DMS 273 (cell line): ENCODE data around the gene ITCH.
"Not testable (repeated sequence)": the region's sequence is repeated elsewhere in the genome, so short reads cannot be mapped to it uniquely, and the experiment has no call there.

Experiments
- DNase-seq: peaks from one replicate; lab custom pipeline; 2025; ENCODE audit not compliant: unreplicated experiment; lab: John Stamatoyannopoulos, UW

The ITCH gene

DNA sequence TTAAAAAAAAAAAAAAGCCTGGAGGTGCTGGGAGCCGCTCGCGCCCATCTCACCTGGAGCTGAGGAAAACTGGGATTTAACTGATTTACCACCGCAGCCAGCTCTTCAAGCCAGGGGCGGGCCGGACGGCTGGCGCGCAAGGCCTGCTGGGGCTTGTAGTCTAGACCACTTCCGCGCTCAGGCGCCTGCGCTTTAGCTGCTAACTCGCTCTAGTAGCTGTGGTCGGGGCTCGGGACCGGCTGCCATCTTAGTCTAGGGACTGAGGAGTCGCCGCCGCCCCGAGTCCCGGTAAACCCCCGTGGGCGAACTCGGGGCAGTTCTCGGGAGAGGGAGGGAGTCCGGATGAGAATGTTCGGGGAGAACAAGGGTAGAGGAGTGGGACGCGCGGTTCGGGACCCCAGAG is at the start of gene ITCH:
TSS of gene ITCH (plus strand) at position 212 of the 403 bp plus-strand sequence. CDS start 30,539 bp downstream, outside the sequence.
- DNase-seq: peak; percentile 98

DNA sequence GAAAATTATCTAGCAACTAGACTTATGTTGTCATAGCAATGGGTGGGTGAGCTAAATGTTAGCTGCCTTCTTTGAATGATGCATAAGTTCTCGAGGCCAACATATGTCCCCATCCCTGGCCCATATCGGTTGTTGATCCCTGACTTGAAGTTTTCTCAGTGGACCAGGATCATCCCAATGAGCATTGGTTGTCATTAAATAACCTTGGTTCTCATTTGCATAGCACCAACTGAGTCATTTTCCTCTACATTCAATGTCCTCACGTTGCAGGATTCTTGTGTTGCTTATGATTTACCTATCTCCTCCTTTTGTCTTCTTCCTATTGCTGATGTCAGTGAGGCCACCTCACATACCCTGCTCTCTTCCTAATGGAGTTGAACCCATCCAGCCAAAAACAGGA is 47.8 kb upstream of the ITCH start:
- DNase-seq: no peak

DNA sequence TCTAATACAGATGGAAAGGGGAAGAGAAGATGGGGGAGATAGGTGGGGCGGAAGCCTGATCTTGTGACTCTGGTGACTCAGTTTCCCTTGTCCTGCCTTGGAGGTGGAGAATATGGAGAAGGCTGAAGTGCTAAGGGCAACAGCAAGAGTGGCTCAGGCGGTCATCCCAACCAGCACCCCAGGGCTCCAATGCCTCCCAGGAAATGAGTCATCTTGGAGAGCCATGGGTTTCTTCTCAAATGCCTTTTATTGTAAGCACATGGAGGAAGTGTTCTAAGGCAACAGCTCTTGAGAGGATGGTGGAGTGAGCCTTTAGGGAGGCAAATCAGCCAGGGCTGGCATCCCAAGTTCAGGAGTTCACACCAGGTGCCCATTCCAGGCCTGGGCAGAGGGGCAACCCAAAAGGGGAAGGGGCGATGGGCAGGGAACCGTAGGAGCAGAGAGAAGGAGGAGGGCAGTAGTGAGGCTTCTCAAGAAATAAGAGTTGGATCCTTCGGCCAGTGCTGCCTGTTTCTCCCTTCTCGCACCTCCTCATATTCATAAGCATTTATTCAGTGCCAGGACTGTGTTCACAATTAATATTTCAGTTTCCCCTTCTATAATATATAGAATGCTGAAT is 46.8 kb upstream of the ITCH start:
- no peak for DNase-seq

DNA sequence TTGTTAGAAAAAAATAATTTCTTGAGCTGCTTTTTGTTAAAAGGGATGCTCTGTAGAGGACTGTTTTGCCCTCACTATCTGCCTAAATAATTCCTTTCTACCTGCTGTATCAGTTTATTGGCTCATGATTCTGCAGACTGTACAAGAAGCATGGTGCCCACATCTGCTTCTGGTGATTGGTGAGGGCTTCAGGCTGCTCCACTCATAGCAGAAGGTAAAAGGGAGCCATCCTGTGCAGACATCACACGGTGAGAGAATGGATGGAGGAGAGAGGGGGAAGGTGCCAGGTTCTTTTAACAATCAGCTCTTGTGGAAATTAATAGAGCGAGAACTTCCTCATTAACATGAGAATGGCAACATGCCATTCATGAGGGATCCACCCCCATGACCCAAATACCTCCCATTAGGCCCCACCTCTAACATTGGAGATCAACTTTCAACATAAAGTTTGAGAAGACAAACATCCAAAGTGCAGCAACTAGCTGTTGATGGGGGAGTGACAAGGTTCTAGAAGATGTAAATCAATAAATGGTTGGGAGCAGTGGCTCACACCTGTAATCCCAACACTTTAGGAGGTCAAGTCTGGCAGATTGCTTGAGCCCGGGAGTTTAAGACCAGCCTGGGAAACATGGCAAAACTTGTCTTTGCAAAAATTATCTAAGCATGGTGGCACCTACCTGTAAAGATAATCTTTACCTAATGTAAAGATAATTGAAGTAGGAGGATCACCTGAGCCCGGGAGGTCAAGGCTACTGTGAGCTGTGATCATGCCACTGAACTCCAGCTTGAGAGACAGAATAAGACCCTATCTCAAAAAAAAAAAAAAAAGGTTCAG is 44.2 kb upstream of the ITCH start:
- DNase-seq: no peak

DNA sequence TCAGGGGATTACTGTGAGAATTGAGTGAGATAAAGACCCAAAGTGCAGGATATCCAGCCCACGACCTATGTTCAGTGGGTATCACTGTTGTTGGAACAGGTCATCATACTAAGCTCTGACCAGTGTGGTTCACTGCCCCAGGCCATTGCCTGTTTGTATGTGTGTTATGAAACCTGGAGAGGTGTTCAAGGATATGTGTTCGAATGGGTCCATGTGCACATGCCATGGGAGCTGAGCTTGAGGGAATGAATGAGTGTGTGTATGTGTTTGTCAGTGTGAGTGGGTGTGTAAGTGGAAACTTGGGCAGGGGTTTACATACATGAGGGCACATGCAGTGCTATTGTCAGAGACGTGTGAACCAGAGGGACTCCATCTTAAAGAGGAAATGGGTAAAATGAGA is 42.2 kb upstream of the ITCH start:
- no peak for DNase-seq

DNA sequence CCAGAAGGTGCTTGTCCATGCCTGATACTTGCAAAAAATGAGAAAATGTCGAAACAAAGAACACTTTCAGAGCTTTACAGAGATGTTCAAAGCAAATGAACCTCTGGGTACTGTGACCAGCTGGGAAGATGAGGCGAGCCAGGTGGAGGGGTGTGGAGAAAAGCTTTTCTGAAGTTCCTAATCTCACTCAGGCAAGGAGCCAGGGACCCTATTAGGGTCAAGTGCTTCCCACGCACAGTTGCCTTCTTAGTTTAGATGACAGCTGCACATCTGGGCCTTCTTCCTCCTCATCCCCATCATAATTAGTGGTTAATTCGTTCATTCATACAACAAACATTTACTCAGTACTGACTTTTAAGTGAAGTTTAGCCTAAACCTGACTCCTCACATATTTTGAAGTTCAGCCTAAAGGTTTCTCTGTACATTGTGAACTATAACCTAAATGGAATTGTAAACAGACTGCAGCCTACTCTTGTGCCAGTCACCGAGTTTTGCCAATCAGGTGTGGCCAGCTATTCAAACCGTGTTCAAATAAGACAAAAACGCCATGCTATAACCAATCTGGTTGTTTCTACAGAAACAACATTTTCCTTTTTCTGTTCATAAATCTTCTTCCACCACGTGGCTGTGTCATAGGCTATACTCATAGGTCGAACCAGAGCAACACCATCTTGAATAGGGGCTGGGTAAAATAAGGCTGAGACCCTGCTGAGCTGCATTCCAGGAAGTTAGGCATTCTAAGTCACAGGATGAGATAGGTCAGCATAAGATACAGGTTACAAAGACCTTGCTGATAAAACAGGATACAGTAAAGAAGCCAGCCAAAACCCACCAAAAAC is 40.6 kb upstream of the ITCH start:
- DNase-seq: peak; percentile 69

GRCh38 chr20:34324541-34324940 is 38.5 kb upstream of the ITCH start:
- no peak for DNase-seq

DNA sequence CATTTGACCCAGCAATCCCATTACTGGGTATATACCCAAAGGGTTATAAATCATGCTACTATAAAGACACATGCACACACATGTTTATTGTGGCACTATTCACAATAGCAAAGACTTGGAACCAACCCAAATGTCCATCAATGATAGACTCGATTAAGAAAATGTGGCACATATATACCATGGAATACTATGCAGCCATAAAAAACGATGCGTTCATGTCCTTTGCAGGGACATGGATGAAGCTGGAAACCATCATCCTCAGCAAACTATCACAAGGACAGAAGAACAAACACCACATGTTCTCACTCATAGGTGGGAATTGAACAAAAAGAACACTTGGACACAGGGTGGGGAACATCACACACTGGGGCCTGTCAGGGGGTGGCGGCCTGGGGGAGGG is 34.9 kb upstream of the ITCH start:
- not testable (repeated sequence) for DNase-seq

DNA sequence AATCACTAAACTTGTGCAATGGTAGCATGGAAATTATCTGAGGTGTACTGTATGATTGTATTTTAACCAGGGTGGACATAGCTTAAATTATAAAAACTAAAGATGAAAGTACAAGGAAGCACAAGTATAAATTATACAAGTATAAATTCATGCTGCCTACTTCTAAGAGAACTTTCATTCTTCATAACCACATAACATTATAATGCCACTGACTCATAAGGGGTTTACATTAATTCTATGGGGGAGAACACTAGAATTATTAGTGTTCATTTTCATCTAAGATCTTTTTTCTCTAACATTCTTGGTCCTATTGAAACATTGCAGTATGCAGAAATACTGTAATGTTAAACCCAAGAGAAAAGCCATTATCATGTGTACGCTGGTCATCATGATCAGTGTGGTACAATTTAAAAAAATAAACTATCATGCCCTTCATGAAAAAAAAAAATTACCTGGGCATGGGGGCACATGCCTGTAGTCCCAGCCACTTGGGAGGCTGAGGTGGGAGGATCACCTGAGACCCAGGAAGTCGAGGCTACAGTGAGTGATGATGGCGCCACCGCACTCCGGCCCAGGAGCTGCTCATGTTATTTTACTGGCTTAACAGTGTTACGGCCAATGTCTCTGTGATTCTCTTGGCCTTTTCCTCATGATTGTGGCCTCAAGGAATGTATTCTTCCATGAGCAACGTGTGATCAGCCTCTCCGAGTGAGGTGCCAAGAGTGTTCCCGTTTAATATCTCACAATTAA is 34.0 kb upstream of the ITCH start:
- DNase-seq: no peak

DNA sequence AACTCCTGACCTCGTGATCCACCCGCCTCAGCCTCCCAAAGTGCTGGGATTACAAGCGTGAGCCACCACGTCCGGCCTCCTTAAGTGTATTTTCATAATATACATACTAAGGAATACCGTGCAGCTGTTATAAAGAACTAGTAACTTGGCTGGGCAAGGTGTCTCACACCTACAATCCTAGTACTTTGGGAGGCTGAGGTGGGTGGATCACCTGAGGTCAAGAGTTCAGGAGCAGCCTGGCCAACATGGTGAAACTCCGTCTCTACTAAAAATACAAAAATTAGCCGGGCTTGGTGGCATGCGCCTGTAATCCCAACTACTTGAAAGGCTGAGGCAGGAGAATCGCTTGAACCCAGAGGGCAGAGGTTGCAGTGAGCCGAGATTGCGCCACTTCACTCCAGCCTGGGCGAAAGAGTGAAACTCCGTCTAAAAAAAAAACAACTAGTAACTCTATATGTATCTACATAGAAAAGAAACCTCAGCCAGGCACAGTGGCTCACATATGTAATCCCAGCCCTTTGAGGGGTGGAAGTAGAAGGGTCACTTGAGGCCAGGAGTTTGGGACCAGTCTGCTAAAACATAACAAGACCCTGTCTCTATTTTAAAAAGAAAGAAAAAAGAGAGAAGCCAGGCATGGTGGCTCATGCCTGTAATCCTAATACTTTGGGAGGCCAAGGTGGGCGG is 32.1 kb upstream of the ITCH start:
- not testable (repeated sequence) for DNase-seq

DNA sequence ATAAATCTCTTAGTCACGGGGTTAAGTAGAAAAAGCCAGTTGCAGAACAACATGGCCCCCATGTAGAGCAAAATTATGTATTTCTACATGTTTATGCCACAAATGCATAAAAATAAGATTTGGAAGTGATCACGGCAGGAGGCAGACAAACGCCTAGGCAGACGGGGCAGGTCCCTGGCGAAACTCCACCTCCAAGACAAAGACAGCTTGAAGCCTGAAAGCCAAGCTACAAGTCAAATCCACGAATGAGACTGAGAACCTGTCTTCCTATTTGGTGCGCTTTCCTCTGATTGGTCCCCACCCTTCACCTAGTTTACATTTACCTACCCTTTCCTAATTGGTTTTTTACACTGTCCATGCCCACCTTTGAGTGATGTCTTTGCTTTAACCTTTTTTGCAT is 31.2 kb upstream of the ITCH start:
- no peak for DNase-seq

DNA sequence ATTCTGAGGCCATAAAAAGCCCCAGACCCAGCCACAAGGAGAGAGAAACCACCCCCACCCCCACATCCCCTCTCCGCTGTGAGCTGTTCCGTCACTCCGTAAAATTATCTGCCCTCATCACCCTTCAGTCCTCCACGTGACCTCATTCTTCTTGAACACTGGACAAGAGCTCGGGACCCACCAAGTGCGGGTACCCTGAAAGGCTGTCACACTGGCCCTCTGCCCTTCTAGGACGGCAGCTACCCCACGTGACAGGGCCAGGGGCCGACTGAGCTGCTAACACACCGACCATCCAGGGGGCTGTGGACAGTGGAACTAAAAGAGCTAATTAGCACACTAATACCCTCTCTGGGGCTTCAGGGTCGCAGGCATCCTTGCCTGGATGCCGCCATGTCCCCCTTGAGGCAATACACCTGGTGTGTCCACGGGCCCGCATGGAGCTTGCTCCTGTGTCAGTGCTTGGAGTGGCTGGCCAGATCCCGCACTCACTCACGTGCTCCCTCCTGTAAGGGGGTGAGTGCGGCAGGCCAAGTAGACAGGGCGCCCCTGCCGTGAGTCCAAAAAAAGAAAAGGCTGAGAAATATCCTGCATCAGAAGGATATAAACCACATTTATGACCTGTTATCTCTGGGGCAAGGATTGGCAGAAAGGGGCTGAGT is 30.7 kb upstream of the ITCH start:
- DNase-seq: no peak

DNA sequence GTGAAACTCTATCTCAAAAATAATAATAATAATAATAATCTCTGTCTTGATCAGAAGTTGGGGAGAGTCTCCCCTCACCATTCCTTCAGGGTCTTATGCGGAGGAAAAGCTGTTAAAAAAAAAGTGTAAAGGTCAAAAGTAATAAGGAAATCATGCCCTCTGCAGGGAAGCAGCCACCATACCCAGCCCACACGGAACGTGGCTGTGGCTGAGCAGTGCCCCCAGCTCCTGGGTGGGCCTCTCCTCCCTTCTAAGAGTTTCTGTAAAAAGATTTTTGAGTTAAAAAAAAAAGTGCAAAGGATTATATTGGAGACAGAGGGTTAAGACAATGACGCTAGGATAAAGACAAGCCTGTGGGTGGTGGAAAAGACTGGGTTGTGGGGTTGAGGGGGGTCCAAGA is 29.3 kb upstream of the ITCH start:
- DNase-seq: no peak

DNA sequence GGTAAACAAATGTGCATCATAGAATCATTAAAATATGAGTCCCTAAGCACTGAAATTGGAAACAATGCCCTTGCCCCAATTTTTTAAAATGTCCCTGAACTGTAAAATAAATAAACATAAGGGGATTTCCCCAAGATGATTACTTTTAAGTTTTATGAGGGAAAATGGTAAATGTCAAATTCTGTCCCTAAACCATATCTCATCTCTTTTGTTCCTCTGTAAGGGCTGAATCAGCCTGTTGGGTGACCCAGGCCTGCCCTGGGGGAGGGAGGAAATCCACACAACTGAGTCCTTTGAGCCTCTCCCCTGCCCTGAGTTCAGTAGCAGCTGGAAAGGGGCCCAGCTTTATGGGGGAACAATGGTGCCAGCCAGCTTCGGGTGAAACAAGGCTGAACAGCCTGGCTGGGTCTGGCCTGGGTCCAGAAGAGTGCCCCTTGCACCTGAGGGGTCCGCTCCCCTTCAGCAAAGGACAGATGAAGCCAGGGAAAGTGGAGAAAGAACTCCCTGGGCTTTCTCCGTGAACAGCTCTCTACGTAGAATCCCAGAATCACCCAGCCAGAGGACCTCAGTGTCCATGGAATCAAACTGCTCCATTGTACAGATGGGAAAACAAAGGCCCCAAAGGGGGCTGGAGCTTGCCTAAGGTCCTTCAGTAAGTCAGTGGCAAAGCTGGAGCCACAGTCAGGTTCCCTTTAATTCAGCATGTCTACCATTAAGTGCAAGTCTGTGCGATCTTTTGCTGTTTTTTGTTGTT is 28.2 kb upstream of the ITCH start:
- DNase-seq: no peak

DNA sequence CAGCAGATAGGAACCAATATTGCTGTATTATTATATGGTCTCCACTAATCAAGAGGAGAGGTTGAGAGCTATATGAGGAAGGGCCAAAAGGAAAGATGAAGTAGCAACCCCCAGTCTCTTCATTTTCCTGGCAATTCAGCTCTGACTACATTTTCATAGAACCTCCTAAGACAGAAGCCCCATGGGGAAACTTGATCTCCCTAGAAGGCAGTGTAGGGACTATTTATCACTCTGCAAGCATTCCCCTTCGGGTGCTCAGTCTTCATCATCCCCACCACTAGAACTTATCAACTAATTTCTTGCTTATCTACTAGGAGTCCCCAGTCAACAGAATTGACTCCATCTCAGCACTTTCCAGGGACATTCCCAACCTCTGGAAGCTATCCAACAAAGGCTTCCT is 25.5 kb upstream of the ITCH start:
- no peak for DNase-seq

- DNase-seq: no peak
These were observed 24.9 kb upstream of the ITCH start for GRCh38 chr20:34337982-34338726.

DNA sequence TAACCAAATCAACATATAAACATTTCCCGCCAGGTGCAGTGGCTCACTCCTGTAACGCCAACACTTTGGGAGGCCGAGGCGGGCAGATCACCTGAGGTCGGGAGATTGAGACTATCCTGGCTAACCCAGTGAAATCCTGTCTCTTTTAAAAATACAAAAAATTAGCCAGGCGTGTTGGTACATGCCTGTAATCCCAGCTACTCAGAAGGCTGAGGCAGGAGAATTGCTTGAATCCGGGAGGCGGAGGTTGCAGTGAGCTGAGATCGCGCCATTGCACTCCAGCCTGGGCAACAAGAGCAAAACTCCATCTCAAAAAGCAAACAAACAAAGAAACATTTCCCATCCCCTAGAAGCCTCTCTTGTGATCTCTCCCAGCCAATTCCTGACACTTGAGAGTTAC is 22.3 kb upstream of the ITCH start:
- not testable (repeated sequence) for DNase-seq

DNA sequence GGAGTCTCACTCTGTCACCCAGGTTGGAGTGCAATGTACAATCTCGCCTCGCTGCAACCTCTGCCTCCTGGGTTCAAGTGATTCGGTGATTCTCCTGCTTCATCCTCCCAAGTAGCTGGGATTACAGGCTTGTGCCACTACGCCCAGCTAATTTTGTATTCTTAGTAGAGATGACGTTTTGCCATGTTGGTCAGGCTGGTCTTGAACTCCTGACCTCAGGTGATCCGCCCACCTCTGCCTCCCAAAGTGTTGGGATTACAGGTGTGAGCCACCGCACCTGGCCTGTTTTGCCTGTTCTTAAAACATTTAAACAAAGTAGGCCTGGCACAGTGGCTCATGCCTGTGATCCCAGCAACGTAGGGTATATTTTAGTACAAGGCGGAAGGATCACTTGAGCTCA is 21.9 kb upstream of the ITCH start:
- DNase-seq: not testable (repeated sequence)
